Activated gamma-delta T cell treated with anti-CD3 and anti-CD28 coated beads, Interleukin-2, amount 50 U/mL, for 16 hours (primary cell): ENCODE results near the gene RBM28.
A peak's percentile ranks its signal among the peaks of the same experiment; 100 is the strongest.
"Not testable (repeated sequence)": the region's sequence is repeated elsewhere in the genome, so short reads cannot be mapped to it uniquely, and the experiment has no call there.

Experiments used
- DNase-seq: peaks from one replicate; pipeline ENCODE4 v3.0.0-alpha.2; 2020; ENCODE audit warnings: low read depth

Gene RBM28

GRCh38 chr7:128349466-128349825, 5.7 kb upstream of the RBM28 start:
- DNase-seq = no peak

- peak; percentile 34 for DNase-seq
Observed at GRCh38 chr7:128347647-128348097, 4.0 kb upstream of the RBM28 start.

- DNase-seq = no peak
Observed at GRCh38 chr7:128344431-128344774, 695 bp upstream of the RBM28 start.

- no peak for DNase-seq
Observed at GRCh38 chr7:128341733-128342132, 2.0 kb downstream of the RBM28 start.

- DNase-seq = no peak
Observed at GRCh38 chr7:128335730-128336129, 8.0 kb downstream of the RBM28 start.

GRCh38 chr7:128324368-128324680, 19.4 kb downstream of the RBM28 start:
- no peak for DNase-seq

- DNase-seq = no peak
Observed at GRCh38 chr7:128323459-128324367, 20.0 kb downstream of the RBM28 start.

GRCh38 chr7:128323040-128323439, 20.7 kb downstream of the RBM28 start:
- no peak for DNase-seq

GRCh38 chr7:128322040-128322643, 21.6 kb downstream of the RBM28 start:
- no peak for DNase-seq

- no peak for DNase-seq
Observed at GRCh38 chr7:128321044-128321422, 22.7 kb downstream of the RBM28 start.

- DNase-seq = no peak
Observed at GRCh38 chr7:128318691-128319090, 25.0 kb downstream of the RBM28 start.

- no peak for DNase-seq
Observed at GRCh38 chr7:128311013-128311412, 32.7 kb downstream of the RBM28 start.

GRCh38 chr7:128310499-128310898, 33.2 kb downstream of the RBM28 start:
- DNase-seq = no peak

GRCh38 chr7:128309976-128310375, 33.7 kb downstream of the RBM28 start:
- DNase-seq = no peak

GRCh38 chr7:128309124-128309523, 34.6 kb downstream of the RBM28 start:
- no peak for DNase-seq

- no peak for DNase-seq
Observed at GRCh38 chr7:128307061-128307460, 36.6 kb downstream of the RBM28 start.

- DNase-seq = no peak
Observed at GRCh38 chr7:128304212-128304611, 39.5 kb downstream of the RBM28 start.

GRCh38 chr7:128303643-128304042, 40.1 kb downstream of the RBM28 start:
- no peak for DNase-seq

GRCh38 chr7:128303133-128303532, 40.6 kb downstream of the RBM28 start:
- DNase-seq = no peak

GRCh38 chr7:128302139-128302538, 41.6 kb downstream of the RBM28 start:
- no peak for DNase-seq

- DNase-seq = no peak
Observed at GRCh38 chr7:128299109-128299607, 44.5 kb downstream of the RBM28 start.

- not testable (repeated sequence) for DNase-seq
Observed at GRCh38 chr7:128298004-128298403, 45.7 kb downstream of the RBM28 start.

GRCh38 chr7:128287556-128287955, 56.2 kb downstream of the RBM28 start:
- no peak for DNase-seq

- DNase-seq = no peak
Observed at GRCh38 chr7:128284102-128284501, 59.6 kb downstream of the RBM28 start.
